ENCODE results near the gene GRK5.

- TF ChIP-seq CTCF (IDR thresholded peaks at IDR 0.05) (no peak), POLR2A (IDR thresholded peaks at IDR 0.05) (no peak)
These were observed 217.0 kb downstream of the GRK5 start for GRCh38 chr10:119424258-119424975.

All from lower leg skin (tissue), 3 donors.